ENCODE measurements around the gene MAN1C1. TPM values are rescaled to one million over a fixed set of nuclear protein-coding genes. Genes with fewer than 3 reads are reported as not detected.

The MAN1C1 gene
- total RNA-seq, 2 experiments from 2014 or later, result 5.1 to 5.3 TPM

- Mint-ChIP-seq H3K4me1 (peaks cover 28% of the 10 kb centered on the region), H3K27ac (no peak overlapping the region), H3K27me3 (no peaks in the 10 kb centered on the region)
Observed at GRCh38 chr1:25720624-25721023, 104.0 kb downstream of the MAN1C1 start.

GRCh38 chr1:25723250-25723880, 106.8 kb downstream of the MAN1C1 start:
- Mint-ChIP-seq H3K4me3 (no peak overlapping the region), H3K36me3 (no peaks in the 10 kb centered on the region), H3K27ac (no peak overlapping the region), H3K27me3 (no peaks in the 10 kb centered on the region), H3K4me1 (peaks cover 36% of the 10 kb centered on the region), H3K9me3 (no peaks in the 10 kb centered on the region)
- no peak for DNase-seq

More at GRCh38 chr1:25720624-25721023, 104.0 kb downstream of the MAN1C1 start:
- H3K36me3 Mint-ChIP-seq, result peaks cover 8% of the 10 kb centered on the region
- no peak for DNase-seq
- no peak overlapping the region for H3K4me3 Mint-ChIP-seq
- H3K9me3 Mint-ChIP-seq, result no peaks in the 10 kb centered on the region

GRCh38 chr1:25724201-25724600, 107.6 kb downstream of the MAN1C1 start:
- DNase-seq, result no peak
- no peaks in the 10 kb centered on the region for H3K36me3 Mint-ChIP-seq
- H3K9me3 Mint-ChIP-seq, result no peaks in the 10 kb centered on the region
- H3K4me1 Mint-ChIP-seq, result peaks cover 37% of the 10 kb centered on the region
- H3K27ac Mint-ChIP-seq, result no peak overlapping the region
- no peak overlapping the region for H3K4me3 Mint-ChIP-seq
- no peaks in the 10 kb centered on the region for H3K27me3 Mint-ChIP-seq

DNA sequence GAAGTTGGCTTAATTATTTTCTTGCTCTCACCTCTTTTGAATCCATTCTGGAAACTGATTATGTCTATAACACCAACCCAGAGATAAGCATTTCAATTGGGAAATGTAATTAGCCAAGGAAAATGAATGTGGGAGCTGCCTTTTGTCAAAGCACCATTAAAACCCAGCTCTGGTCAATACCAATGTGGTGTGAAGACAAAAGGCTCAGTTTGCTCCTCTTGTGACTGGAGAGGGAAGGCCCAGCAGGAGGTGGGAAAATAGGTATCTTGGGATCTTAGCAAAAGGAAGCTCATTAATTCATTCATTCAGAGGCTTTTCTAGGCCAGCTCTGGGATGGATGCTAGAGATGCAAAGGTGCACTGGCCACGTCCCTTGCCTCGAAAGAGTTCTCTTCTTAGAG, 108.4 kb downstream of the MAN1C1 start:
- Mint-ChIP-seq H3K27me3 (no peaks in the 10 kb centered on the region), H3K4me3 (no peak overlapping the region), H3K36me3 (no peaks in the 10 kb centered on the region), H3K9me3 (no peaks in the 10 kb centered on the region), H3K4me1 (peaks cover 39% of the 10 kb centered on the region), H3K27ac (no peak overlapping the region)
- DNase-seq, result no peak

- Mint-ChIP-seq H3K4me3 (no peak overlapping the region), H3K27ac (no peak overlapping the region), H3K36me3 (no peaks in the 10 kb centered on the region), H3K4me1 (peaks cover 44% of the 10 kb centered on the region), H3K9me3 (no peaks in the 10 kb centered on the region), H3K27me3 (no peaks in the 10 kb centered on the region)
- no peak for DNase-seq
Observed at GRCh38 chr1:25725482-25725881, 108.9 kb downstream of the MAN1C1 start.

DNA sequence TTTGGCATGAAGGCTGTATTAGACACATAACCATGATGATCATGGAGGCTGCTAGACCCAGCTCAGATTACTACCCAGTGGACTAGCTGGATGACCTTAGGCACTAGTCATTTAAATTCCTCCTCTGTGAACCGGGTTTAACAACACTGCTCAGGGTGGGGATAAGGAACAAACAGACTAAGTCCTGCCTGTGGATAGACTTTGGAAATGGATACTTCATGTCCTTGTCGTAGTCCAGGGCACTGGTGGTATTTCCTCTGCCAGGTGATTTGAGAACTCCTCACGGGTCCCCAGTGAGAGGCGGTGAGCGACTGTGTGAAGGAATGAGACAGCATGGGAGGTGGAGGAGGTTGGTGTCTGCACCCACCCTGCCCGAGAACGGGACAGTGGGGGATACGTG, 110.5 kb downstream of the MAN1C1 start:
- H3K27ac Mint-ChIP-seq, result no peak overlapping the region
- peaks cover 4% of the 10 kb centered on the region for H3K27me3 Mint-ChIP-seq
- H3K36me3 Mint-ChIP-seq, result no peaks in the 10 kb centered on the region
- no peak for DNase-seq
- no peak overlapping the region for H3K4me3 Mint-ChIP-seq
- no peaks in the 10 kb centered on the region for H3K9me3 Mint-ChIP-seq
- H3K4me1 Mint-ChIP-seq, result peaks cover 49% of the 10 kb centered on the region

- no peaks in the 10 kb centered on the region for H3K36me3 Mint-ChIP-seq
- no peaks in the 10 kb centered on the region for H3K9me3 Mint-ChIP-seq
- no peak overlapping the region for H3K4me3 Mint-ChIP-seq
- DNase-seq, result no peak
- no peak overlapping the region for H3K27ac Mint-ChIP-seq
- peaks cover 44% of the 10 kb centered on the region for H3K4me1 Mint-ChIP-seq
- peaks cover 4% of the 10 kb centered on the region for H3K27me3 Mint-ChIP-seq
Observed at GRCh38 chr1:25727635-25728286, 111.2 kb downstream of the MAN1C1 start.

DNA sequence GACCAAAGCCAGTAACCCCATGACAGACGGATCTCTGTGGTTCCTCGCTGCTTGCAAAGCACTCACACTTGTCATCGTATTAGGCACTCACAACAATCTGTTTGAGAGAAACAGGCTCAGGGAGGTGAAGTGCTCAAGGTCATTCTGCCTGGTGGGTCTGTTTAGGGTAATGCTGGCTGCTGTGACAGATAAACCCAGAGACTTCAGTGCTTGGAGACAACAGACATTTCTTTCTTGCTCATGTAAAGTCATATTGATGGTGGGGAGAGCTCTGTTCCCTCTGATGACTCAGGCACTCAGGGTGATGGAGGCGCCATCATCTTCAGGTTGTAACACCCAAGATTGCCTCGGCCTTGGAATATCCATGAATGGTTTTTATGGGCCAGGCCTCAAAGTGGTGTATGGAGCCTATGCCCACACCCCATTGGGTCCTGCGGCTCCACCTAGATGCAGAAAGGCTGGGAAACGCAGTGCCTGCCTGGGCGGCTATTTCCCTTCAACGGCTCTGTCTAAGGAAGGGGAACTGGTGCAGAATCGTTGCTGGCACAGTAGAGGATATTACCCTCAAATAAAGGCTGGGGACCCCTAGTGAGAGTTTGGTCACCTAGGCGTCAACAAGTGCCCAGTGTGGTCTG, 111.8 kb downstream of the MAN1C1 start:
- Mint-ChIP-seq H3K36me3 (no peaks in the 10 kb centered on the region), H3K9me3 (no peaks in the 10 kb centered on the region), H3K4me3 (no peak overlapping the region), H3K27ac (no peak overlapping the region), H3K4me1 (peaks cover 39% of the 10 kb centered on the region), H3K27me3 (peaks cover 4% of the 10 kb centered on the region)
- no peak for DNase-seq

DNA sequence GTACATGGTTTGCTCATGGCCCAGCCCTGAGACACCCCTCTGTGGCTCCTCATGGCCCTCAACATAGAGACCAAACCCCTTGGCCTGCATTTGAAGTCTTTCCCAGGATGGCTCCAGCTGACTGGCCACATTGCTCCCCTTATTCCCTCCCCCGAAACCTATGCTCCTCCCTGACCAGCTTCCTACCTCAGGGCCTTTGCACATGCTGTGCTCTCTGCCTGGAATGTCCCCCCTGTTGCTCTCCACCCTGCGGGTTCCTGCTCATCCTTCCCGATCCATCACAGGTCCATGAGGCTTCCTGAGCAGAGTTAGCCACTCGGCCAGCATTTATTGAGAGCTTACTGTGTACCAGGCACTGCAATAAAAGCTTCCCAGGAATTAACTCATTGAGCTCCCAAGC, 112.5 kb downstream of the MAN1C1 start:
- Mint-ChIP-seq H3K4me1 (peaks cover 36% of the 10 kb centered on the region), H3K9me3 (no peaks in the 10 kb centered on the region), H3K4me3 (no peak overlapping the region), H3K27ac (no peak overlapping the region), H3K27me3 (peaks cover 4% of the 10 kb centered on the region), H3K36me3 (no peaks in the 10 kb centered on the region)
- DNase-seq, result no peak

- no peaks in the 10 kb centered on the region for H3K36me3 Mint-ChIP-seq
- H3K27me3 Mint-ChIP-seq, result peaks cover 4% of the 10 kb centered on the region
- no peak overlapping the region for H3K4me3 Mint-ChIP-seq
- H3K27ac Mint-ChIP-seq, result peak overlapping the region; percentile 11
- DNase-seq, result no peak
- peaks cover 34% of the 10 kb centered on the region for H3K4me1 Mint-ChIP-seq
- no peaks in the 10 kb centered on the region for H3K9me3 Mint-ChIP-seq
Observed at GRCh38 chr1:25729790-25730644, 113.4 kb downstream of the MAN1C1 start.

DNA sequence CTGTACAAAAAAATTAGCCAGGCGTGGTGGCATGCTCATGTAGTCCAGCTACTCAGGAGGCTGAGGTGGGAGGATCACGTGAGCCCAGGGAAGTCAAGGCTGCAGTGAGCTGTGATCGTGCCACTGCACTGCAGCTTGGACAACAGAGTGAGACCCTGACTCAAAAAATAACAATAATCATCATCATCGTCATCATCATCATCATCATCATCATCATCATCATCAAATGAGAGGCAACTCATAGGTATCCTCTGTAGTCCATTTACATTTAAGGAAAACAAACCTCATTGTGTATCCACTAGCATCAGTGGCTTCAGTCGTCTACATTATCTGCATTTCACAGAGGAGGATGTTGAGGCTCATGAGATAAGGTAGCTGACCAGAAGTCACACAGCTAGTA, 114.6 kb downstream of the MAN1C1 start:
- H3K36me3 Mint-ChIP-seq, result no peaks in the 10 kb centered on the region
- no peak for DNase-seq
- H3K27ac Mint-ChIP-seq, result peak overlapping the region; percentile 82
- no peak overlapping the region for H3K4me3 Mint-ChIP-seq
- no peaks in the 10 kb centered on the region for H3K9me3 Mint-ChIP-seq
- peaks cover 37% of the 10 kb centered on the region for H3K4me1 Mint-ChIP-seq
- H3K27me3 Mint-ChIP-seq, result peaks cover 4% of the 10 kb centered on the region

- peaks cover 4% of the 10 kb centered on the region for H3K27me3 Mint-ChIP-seq
- H3K4me1 Mint-ChIP-seq, result peaks cover 40% of the 10 kb centered on the region
- no peaks in the 10 kb centered on the region for H3K9me3 Mint-ChIP-seq
- H3K4me3 Mint-ChIP-seq, result no peak overlapping the region
- no peak for DNase-seq
- H3K36me3 Mint-ChIP-seq, result no peaks in the 10 kb centered on the region
- no peak overlapping the region for H3K27ac Mint-ChIP-seq
Observed at GRCh38 chr1:25731626-25732370, 115.2 kb downstream of the MAN1C1 start.

DNA sequence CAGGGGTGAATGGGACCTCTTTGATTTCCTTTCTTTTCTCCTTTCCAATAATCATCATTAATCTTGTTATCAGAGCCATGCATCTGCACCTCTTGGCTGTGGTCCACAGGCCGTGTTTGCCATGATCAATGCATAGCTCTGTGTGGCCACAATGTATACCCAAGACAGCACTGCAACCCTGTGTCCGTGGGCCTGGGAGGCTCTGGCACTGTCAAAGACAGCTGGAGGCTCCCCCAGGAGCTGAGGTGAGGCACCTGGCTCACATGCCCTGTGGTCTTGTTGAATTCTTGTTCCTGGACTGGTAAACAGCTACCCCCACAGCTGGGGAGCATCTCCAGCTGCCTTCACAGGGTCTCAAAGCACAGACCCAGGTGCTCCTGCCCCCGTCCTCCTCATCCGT, 116.2 kb downstream of the MAN1C1 start:
- no peak overlapping the region for H3K27ac Mint-ChIP-seq
- H3K4me1 Mint-ChIP-seq, result peaks cover 34% of the 10 kb centered on the region
- DNase-seq, result no peak
- peaks cover 4% of the 10 kb centered on the region for H3K27me3 Mint-ChIP-seq
- no peak overlapping the region for H3K4me3 Mint-ChIP-seq
- no peaks in the 10 kb centered on the region for H3K9me3 Mint-ChIP-seq
- H3K36me3 Mint-ChIP-seq, result no peaks in the 10 kb centered on the region

DNA sequence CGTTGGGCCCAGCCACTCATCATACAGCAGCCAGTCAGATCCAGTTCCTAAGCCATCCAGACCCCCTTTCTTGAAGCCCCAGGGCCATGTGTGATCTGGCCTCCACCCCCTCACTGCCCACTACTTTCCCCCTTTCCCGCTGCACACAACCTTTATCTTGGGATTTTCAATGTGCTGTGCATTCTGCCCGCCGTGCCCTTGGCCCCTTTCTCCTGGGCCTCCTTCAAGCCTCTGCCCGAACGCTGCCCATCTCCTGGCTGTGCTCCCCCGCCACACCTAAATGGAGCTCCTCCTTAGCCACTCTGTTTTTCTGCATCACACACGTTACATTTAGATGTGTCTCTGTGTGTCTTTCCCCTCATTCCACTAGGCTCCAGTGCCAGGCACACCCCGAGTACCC, 116.7 kb downstream of the MAN1C1 start:
- peak overlapping the region; percentile 14 for H3K27ac Mint-ChIP-seq
- H3K4me1 Mint-ChIP-seq, result peaks cover 30% of the 10 kb centered on the region
- DNase-seq, result no peak
- no peaks in the 10 kb centered on the region for H3K9me3 Mint-ChIP-seq
- peaks cover 4% of the 10 kb centered on the region for H3K27me3 Mint-ChIP-seq
- H3K36me3 Mint-ChIP-seq, result no peaks in the 10 kb centered on the region
- H3K4me3 Mint-ChIP-seq, result no peak overlapping the region

All from activated naive CD8-positive, alpha-beta T cell treated with anti-CD3 and anti-CD28 coated beads for 36 hours (primary cell).